Neural cell (in vitro differentiated cells): ENCODE results near the gene HPSE2. TPM values are rescaled to one million over a fixed set of nuclear protein-coding genes. Genes with fewer than 3 reads are reported as not detected.

ENCODE experiments used
- H2AFZ ChIP-seq: fragments of 200-600, 300-800 bp; sonication (generic), shearing (Covaris generic); 2 replicates; pipeline ENCODE4 v1.6.0; 2014; ENCODE audit warnings: low read depth, mild to moderate bottlenecking, antibody characterized with exemption, low read length, moderate library complexity
- H3F3A ChIP-seq: fragments of 200-600 bp; shearing (Covaris generic); 2 replicates; pipeline ENCODE4 v1.6.1; 2016; ENCODE audit warnings: mild to moderate bottlenecking, moderate library complexity, mixed read lengths, antibody characterized with exemption, low read length; ENCODE audit not compliant: insufficient read depth, poor library complexity, severe bottlenecking
- H3K27ac ChIP-seq: fragments of 200-600, 300-800 bp; sonication (generic), shearing (Covaris generic); 2 replicates; pipeline ENCODE4 v1.5.1; 2014; ENCODE audit warnings: mild to moderate bottlenecking, low read length, moderate library complexity
- H3K27me3 ChIP-seq: fragments of 300-800, 200-600 bp; sonication (generic), shearing (Covaris generic); 2 replicates; pipeline ENCODE4 v1.6.0; 2014; ENCODE audit warnings: mild to moderate bottlenecking, low read depth, low read length, moderate library complexity; ENCODE audit not compliant: insufficient read depth
- H3K36me3 ChIP-seq: fragments of 300-800, 200-600 bp; sonication (generic), shearing (Covaris generic); 2 replicates; pipeline ENCODE4 v1.5.1; 2014; ENCODE audit warnings: mild to moderate bottlenecking, antibody characterized with exemption, low read length, moderate library complexity; ENCODE audit not compliant: insufficient read depth
- H3K4me2 ChIP-seq: fragments of 300-800, 200-600 bp; sonication (generic), shearing (Covaris generic); 2 replicates; pipeline ENCODE4 v1.6.0; 2014; ENCODE audit warnings: mild to moderate bottlenecking, low read length
- H3K4me3 ChIP-seq: fragments of 300-800, 200-600 bp; sonication (generic), shearing (Covaris generic); 2 replicates; pipeline ENCODE4 v1.5.1; 2014; ENCODE audit warnings: mild to moderate bottlenecking, low read length, moderate library complexity
- H3K79me2 ChIP-seq: fragments of 200-600 bp; shearing (Covaris generic); replicated peaks from 2 replicates; pipeline ENCODE4 v1.6.0; 2014; ENCODE audit warnings: mild to moderate bottlenecking, low read length, moderate library complexity; ENCODE audit not compliant: insufficient read depth
- H3K9ac ChIP-seq: fragments of 300-800, 200-600 bp; sonication (generic), shearing (Covaris generic); 2 replicates; pipeline ENCODE4 v1.6.1; 2016; ENCODE audit warnings: mild to moderate bottlenecking, low read length, mixed read lengths
- H3K9me2 ChIP-seq: fragments of 200-600 bp; shearing (Covaris generic); 2 replicates; pipeline ENCODE4 v1.6.1; 2016; ENCODE audit warnings: mild to moderate bottlenecking, low read length, mixed read lengths; ENCODE audit not compliant: insufficient read depth
- H3K9me3 ChIP-seq: fragments of 200-600, 300-800 bp; sonication (generic), shearing (Covaris generic); 2 replicates; pipeline ENCODE4 v1.6.1; 2016; ENCODE audit warnings: mild to moderate bottlenecking, mixed run types, low read length, moderate library complexity, mixed read lengths
- H4K20me1 ChIP-seq: fragments of 200-600 bp; shearing (Covaris generic); 2 replicates; pipeline ENCODE4 v1.6.1; 2016; ENCODE audit warnings: mild to moderate bottlenecking, mixed run types; ENCODE audit not compliant: insufficient read depth
- EP300 ChIP-seq: fragments of 450-650 bp; conservative IDR thresholded peaks from 2 replicates; pipeline ENCODE4 v1.6.1; 2014; ENCODE audit warnings: antibody characterized with exemption, mild to moderate bottlenecking, moderate library complexity; ENCODE audit not compliant: poor library complexity, severe bottlenecking
- EZH2 ChIP-seq: fragments of 200-600, 300-800 bp; shearing (Covaris generic), sonication (generic); IDR thresholded peaks from 2 replicates; pipeline ENCODE4 v1.6.1; 2014; ENCODE audit warnings: antibody characterized with exemption, low read length, borderline replicate concordance, mild to moderate bottlenecking; ENCODE audit not compliant: insufficient read depth, poor library complexity, severe bottlenecking
- MXI1 ChIP-seq: fragments of 450-650 bp; conservative IDR thresholded peaks from 2 replicates; pipeline ENCODE4 v1.6.1; 2014; ENCODE audit warnings: antibody characterized with exemption, mild to moderate bottlenecking; ENCODE audit not compliant: poor library complexity, severe bottlenecking
- POLR2AphosphoS5 ChIP-seq: IDR thresholded peaks from 2 replicates; pipeline ENCODE4 v1.6.1; 2012
- RAD21 ChIP-seq: fragments of 450-650 bp; conservative IDR thresholded peaks from 2 replicates; pipeline ENCODE4 v1.6.1; 2014; ENCODE audit warnings: antibody characterized with exemption, mild to moderate bottlenecking, moderate library complexity
- SMC3 ChIP-seq: fragments of 450-650 bp; conservative IDR thresholded peaks from 2 replicates; pipeline ENCODE4 v1.6.1; 2014; ENCODE audit warnings: antibody characterized with exemption, mild to moderate bottlenecking, moderate library complexity; ENCODE audit not compliant: poor library complexity
- TAF1 ChIP-seq: IDR thresholded peaks from 2 replicates; pipeline ENCODE4 v1.6.1; 2012; ENCODE audit warnings: low read depth
- polyA plus RNA-seq: library from polyadenylated mRNA; depleted of rRNA; stranded (reverse); fragments of >200 nt; gene quantifications from 2 replicates; pipeline ENCODE4 v1.2.3, GENCODE V29; 2014
- TF ChIP-seq, protein P1 (sequence below): IDR thresholded peaks from 2 replicates; pipeline ENCODE4 v1.6.1; 2012; ENCODE audit warnings: borderline replicate concordance
- TF ChIP-seq, protein P2 (sequence below): fragments of 450-650 bp; IDR thresholded peaks from 2 replicates; pipeline ENCODE4 v1.5.1; 2014; ENCODE audit warnings: antibody characterized with exemption, mild to moderate bottlenecking, moderate library complexity; ENCODE audit not compliant: poor library complexity, severe bottlenecking

Gene HPSE2
- polyA plus RNA-seq, 1 donor from 2014 or later: not detected

DNA sequence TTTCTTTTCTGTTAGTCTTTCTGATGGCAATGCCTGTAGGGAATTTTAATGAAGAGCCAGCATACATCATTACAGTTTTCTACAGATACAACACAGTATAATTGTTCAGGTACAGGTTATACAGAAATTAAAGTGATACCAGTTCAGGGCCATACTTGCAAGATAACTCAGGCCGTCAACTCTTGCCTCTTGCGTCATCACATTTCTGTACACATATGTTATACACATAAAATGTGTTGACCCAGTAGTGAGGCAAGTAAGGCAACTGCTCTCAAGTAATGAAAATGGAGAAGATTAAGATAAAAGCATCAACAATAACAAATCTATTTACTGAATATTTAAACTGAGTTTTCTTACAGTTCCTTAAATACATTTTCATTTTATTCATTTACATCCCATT lies 317.8 kb downstream of the HPSE2 start:
- no peaks in the 10 kb centered on the region for H4K20me1 ChIP-seq
- no peaks in the 10 kb centered on the region for H3F3A ChIP-seq
- no peaks in the 10 kb centered on the region for H3K36me3 ChIP-seq
- no peaks in the 10 kb centered on the region for H3K27me3 ChIP-seq
- no peaks in the 10 kb centered on the region for H3K79me2 ChIP-seq
- H3K4me2 ChIP-seq: no peak overlapping the region
- TF ChIP-seq EZH2 (no peak), EP300 (no peak), MXI1 (no peak)
- TF ChIP-seq, protein P1, sequence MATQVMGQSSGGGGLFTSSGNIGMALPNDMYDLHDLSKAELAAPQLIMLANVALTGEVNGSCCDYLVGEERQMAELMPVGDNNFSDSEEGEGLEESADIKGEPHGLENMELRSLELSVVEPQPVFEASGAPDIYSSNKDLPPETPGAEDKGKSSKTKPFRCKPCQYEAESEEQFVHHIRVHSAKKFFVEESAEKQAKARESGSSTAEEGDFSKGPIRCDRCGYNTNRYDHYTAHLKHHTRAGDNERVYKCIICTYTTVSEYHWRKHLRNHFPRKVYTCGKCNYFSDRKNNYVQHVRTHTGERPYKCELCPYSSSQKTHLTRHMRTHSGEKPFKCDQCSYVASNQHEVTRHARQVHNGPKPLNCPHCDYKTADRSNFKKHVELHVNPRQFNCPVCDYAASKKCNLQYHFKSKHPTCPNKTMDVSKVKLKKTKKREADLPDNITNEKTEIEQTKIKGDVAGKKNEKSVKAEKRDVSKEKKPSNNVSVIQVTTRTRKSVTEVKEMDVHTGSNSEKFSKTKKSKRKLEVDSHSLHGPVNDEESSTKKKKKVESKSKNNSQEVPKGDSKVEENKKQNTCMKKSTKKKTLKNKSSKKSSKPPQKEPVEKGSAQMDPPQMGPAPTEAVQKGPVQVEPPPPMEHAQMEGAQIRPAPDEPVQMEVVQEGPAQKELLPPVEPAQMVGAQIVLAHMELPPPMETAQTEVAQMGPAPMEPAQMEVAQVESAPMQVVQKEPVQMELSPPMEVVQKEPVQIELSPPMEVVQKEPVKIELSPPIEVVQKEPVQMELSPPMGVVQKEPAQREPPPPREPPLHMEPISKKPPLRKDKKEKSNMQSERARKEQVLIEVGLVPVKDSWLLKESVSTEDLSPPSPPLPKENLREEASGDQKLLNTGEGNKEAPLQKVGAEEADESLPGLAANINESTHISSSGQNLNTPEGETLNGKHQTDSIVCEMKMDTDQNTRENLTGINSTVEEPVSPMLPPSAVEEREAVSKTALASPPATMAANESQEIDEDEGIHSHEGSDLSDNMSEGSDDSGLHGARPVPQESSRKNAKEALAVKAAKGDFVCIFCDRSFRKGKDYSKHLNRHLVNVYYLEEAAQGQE: no peak
- TF ChIP-seq, protein P2, sequence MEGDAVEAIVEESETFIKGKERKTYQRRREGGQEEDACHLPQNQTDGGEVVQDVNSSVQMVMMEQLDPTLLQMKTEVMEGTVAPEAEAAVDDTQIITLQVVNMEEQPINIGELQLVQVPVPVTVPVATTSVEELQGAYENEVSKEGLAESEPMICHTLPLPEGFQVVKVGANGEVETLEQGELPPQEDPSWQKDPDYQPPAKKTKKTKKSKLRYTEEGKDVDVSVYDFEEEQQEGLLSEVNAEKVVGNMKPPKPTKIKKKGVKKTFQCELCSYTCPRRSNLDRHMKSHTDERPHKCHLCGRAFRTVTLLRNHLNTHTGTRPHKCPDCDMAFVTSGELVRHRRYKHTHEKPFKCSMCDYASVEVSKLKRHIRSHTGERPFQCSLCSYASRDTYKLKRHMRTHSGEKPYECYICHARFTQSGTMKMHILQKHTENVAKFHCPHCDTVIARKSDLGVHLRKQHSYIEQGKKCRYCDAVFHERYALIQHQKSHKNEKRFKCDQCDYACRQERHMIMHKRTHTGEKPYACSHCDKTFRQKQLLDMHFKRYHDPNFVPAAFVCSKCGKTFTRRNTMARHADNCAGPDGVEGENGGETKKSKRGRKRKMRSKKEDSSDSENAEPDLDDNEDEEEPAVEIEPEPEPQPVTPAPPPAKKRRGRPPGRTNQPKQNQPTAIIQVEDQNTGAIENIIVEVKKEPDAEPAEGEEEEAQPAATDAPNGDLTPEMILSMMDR: no peak
- H3K9ac ChIP-seq: no peak overlapping the region
- H3K9me2 ChIP-seq: no peaks in the 10 kb centered on the region
- H2AFZ ChIP-seq: no peak overlapping the region
- no peaks in the 10 kb centered on the region for H3K9me3 ChIP-seq
- H3K27ac ChIP-seq: no peak overlapping the region
- H3K4me3 ChIP-seq: no peak overlapping the region

DNA sequence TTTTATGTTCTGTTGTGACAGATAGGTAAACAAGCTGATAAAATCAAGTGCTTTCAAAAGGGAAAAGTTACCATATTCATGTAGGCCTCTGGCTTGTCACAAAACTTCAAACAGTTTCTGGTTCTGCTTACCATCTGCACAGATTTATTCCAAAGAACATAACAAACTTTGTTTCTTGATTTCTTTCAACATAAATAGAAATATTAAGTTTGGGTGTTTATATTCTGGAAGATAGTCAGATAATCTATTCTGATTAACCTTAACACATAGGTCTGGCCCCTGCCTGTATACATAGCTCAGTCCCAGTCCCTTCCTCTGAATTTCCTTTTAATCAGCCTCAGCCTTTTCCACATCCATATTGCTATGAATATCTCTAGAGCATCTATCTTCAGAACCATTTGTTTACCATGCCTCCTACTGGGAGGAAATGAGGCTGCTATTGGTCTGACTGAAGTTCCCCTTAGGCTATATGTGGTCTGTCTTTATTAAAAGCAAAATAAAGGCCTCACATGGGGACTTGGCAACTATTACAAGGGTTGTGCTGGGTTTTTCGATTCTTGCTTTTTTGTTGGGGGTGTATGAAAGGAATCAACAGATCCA lies 319.0 kb downstream of the HPSE2 start:
- Histone ChIP-seq H4K20me1 (no peaks in the 10 kb centered on the region), H3K9me2 (no peaks in the 10 kb centered on the region), H3K79me2 (no peaks in the 10 kb centered on the region), H3F3A (no peaks in the 10 kb centered on the region), H3K27ac (no peak overlapping the region), H2AFZ (no peak overlapping the region), H3K4me3 (no peak overlapping the region), H3K27me3 (no peaks in the 10 kb centered on the region), H3K9ac (no peak overlapping the region), H3K4me2 (no peak overlapping the region), H3K9me3 (no peaks in the 10 kb centered on the region), H3K36me3 (no peaks in the 10 kb centered on the region)
- TF ChIP-seq, protein P2: no peak
- TF ChIP-seq SMC3 (no peak), MXI1 (no peak), POLR2AphosphoS5 (no peak), TAF1 (no peak), RAD21 (no peak), EZH2 (no peak), EP300 (no peak)
- TF ChIP-seq, protein P1: no peak
